Measurements from ENCODE around the gene PRRX2. TPM values are rescaled to one million over a fixed set of nuclear protein-coding genes. Genes with fewer than 3 reads are reported as not detected.

The PRRX2 gene
- total RNA-seq, 2 experiments from 2014 or later, result not detected

DNA sequence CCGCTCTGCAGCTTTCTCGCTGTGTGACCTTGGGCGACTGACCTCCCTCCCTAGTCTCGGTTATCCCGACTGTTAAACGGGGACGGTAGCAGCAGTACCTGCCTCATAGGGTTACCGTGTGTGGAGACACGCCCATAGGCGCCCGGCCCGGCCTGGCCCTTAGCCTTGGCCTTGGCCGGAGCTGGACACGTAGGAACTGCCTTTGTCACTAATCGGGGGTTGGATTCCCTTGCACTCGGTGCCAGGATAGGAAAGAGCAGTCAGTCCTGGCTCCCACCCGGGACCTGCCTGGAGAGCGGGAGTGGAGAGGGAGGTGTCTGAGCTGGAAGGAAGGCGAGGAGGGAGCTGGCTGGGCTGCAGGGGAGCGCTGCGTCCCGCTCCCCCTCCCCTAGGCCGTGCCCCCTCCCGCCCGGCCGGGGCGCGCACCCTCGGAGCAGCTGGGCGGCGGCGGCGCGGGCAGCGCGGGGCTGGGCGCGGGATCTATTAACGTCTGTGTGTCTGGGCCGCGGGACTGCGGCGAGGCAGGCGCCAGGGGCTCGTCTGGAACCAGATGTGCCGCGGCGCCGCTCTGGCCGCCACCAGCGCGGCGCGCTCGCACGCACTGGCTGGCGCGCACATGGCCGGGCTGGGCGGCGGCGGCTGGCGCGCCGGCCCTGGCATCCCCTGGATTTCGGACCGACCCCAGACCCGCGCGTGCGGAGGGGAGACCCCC lies 31.7 kb downstream of the PRRX2 start:
- no peak for DNase-seq
- ChIA-PET POLR2A (interaction anchor here (0.8 kb wide), 1 partner anchor 14 kb away, joined by 3 read pairs; no protein-coding TSS in a partner anchor), CTCF (interaction anchor here (0.8 to 1.5 kb wide), 3 partner anchors 30 to 73 kb away, joined by 3 to 8 read pairs (median 3); no protein-coding TSS in a partner anchor)
- H3K36me3 Mint-ChIP-seq (ENCODE audit: low read depth), result no peaks in the 10 kb centered on the region
- H3K4me3 Mint-ChIP-seq, result peak overlapping the region; percentile 38
- H3K27me3 Mint-ChIP-seq, result peaks cover 49% of the 10 kb centered on the region
- peaks cover 2% of the 10 kb centered on the region for H3K4me1 Mint-ChIP-seq
- H3K9me3 Mint-ChIP-seq, result no peaks in the 10 kb centered on the region
- no peak overlapping the region for H3K27ac Mint-ChIP-seq

- peaks cover 2% of the 10 kb centered on the region for H3K4me1 Mint-ChIP-seq
- H3K9me3 Mint-ChIP-seq, result no peaks in the 10 kb centered on the region
- no peak overlapping the region for H3K27ac Mint-ChIP-seq
- ChIA-PET POLR2A (no interaction called here), CTCF (interaction anchor here (0.8 to 1.5 kb wide), 2 partner anchors 40 to 74 kb away, joined by 3 to 8 read pairs; no protein-coding TSS in a partner anchor)
- H3K4me3 Mint-ChIP-seq, result no peak overlapping the region
- no peak for DNase-seq
- H3K27me3 Mint-ChIP-seq, result peaks cover 45% of the 10 kb centered on the region
- H3K36me3 Mint-ChIP-seq (ENCODE audit: low read depth), result no peaks in the 10 kb centered on the region
Observed at GRCh38 chr9:129697656-129698253, 32.3 kb downstream of the PRRX2 start.

DNA sequence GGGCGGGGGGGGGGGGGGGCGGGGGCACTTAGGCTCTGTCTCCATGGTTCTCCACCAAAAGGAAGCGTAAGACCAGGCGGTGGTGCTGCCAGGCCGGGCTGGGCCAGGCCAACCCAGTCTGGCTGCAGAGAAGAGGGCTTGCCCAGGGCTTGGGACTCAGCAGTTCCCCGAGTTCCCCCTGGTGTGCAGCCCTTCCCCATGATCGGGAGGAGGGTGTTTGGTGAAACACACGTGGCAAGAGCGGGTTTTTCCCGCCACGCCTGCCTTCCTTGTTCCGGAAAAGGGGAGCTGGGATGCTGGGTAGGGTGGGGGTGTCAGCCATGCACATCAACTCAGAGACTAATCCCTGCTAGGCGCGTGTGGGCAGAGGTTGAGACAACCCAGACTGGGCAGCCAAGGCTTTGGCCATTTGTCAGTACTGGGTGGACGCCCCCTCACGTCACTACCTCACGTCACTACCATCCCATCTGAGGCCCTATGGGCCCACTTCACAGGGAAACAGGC lies 32.9 kb downstream of the PRRX2 start:
- no peak for DNase-seq
- peaks cover 2% of the 10 kb centered on the region for H3K4me1 Mint-ChIP-seq

GRCh38 chr9:129701054-129701453 lies 35.6 kb downstream of the PRRX2 start:
- H3K27ac Mint-ChIP-seq, result no peak overlapping the region
- no peak overlapping the region for H3K4me3 Mint-ChIP-seq
- H3K4me1 Mint-ChIP-seq, result peaks cover 2% of the 10 kb centered on the region
- H3K9me3 Mint-ChIP-seq, result no peaks in the 10 kb centered on the region
- ChIA-PET POLR2A (no interaction called here), CTCF (no interaction called here)
- no peaks in the 10 kb centered on the region for H3K36me3 Mint-ChIP-seq (ENCODE audit: low read depth)
- H3K27me3 Mint-ChIP-seq, result peaks cover 23% of the 10 kb centered on the region
- no peak for DNase-seq

More for the DNA sequence above, 32.9 kb downstream of the PRRX2 start:
- H3K9me3 Mint-ChIP-seq, result no peaks in the 10 kb centered on the region
- H3K4me3 Mint-ChIP-seq, result no peak overlapping the region
- peaks cover 45% of the 10 kb centered on the region for H3K27me3 Mint-ChIP-seq
- no peaks in the 10 kb centered on the region for H3K36me3 Mint-ChIP-seq (ENCODE audit: low read depth)
- POLR2A ChIA-PET, result no interaction called here
- CTCF ChIA-PET, result interaction anchor here (1.5 kb wide), 1 partner anchor 39 kb away, joined by 8 read pairs; no protein-coding TSS in a partner anchor
- H3K27ac Mint-ChIP-seq, result no peak overlapping the region

DNA sequence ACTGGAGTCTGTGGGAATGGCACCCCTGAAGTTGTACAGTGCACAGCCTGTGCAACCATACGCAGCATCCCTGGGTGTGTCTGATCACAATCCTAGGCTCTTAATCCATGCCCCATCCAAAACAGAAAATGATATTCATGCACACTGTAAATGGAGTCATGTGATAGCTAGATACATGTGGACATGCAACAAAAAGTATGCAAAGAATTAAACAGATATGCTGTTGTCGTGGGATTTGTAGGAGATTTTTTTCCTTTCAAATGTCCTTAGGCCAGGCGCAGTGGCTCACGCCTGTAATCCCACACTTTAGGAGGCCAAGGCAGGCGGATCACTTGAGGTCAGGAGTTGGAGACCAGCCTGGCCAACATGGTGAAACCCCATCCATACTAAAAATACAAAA lies 36.1 kb downstream of the PRRX2 start:
- POLR2A ChIA-PET, result no interaction called here
- CTCF ChIA-PET, result interaction anchor here (2.0 kb wide), 1 partner anchor 25 kb away, joined by 6 read pairs; no protein-coding TSS in a partner anchor

GRCh38 chr9:129702589-129703520 lies 37.4 kb downstream of the PRRX2 start:
- ChIA-PET CTCF (interaction anchor here (2.0 kb wide), 1 partner anchor 24 kb away, joined by 6 read pairs; no protein-coding TSS in a partner anchor), POLR2A (no interaction called here)
- DNase-seq, result no peak
- Mint-ChIP-seq H3K9me3 (no peaks in the 10 kb centered on the region), H3K27ac (no peak overlapping the region), H3K27me3 (peaks cover 16% of the 10 kb centered on the region), H3K36me3 (ENCODE audit: low read depth) (no peaks in the 10 kb centered on the region), H3K4me3 (no peak overlapping the region), H3K4me1 (no peaks in the 10 kb centered on the region)

More for the DNA sequence above, 36.1 kb downstream of the PRRX2 start:
- Mint-ChIP-seq H3K36me3 (ENCODE audit: low read depth) (no peaks in the 10 kb centered on the region), H3K4me3 (no peak overlapping the region), H3K9me3 (no peaks in the 10 kb centered on the region), H3K27me3 (peaks cover 22% of the 10 kb centered on the region), H3K27ac (no peak overlapping the region), H3K4me1 (peaks cover 2% of the 10 kb centered on the region)
- no peak for DNase-seq

- H3K9me3 Mint-ChIP-seq, result no peaks in the 10 kb centered on the region
- no peak for DNase-seq
- H3K36me3 Mint-ChIP-seq (ENCODE audit: low read depth), result no peaks in the 10 kb centered on the region
- POLR2A ChIA-PET, result no interaction called here
- H3K27ac Mint-ChIP-seq, result no peak overlapping the region
- no peaks in the 10 kb centered on the region for H3K4me1 Mint-ChIP-seq
- H3K27me3 Mint-ChIP-seq, result peaks cover 11% of the 10 kb centered on the region
- CTCF ChIA-PET, result no interaction called here
- no peak overlapping the region for H3K4me3 Mint-ChIP-seq
Observed at GRCh38 chr9:129703667-129704355, 38.4 kb downstream of the PRRX2 start.

GRCh38 chr9:129704807-129705206 lies 39.4 kb downstream of the PRRX2 start:
- Mint-ChIP-seq H3K4me1 (peaks cover 2% of the 10 kb centered on the region), H3K9me3 (no peaks in the 10 kb centered on the region), H3K27me3 (peaks cover 6% of the 10 kb centered on the region), H3K27ac (no peak overlapping the region), H3K36me3 (ENCODE audit: low read depth) (no peaks in the 10 kb centered on the region), H3K4me3 (no peak overlapping the region)
- DNase-seq, result no peak
- ChIA-PET CTCF (no interaction called here), POLR2A (no interaction called here)

- ChIA-PET POLR2A (no interaction called here), CTCF (no interaction called here)
- Mint-ChIP-seq H3K4me3 (no peak overlapping the region), H3K27ac (no peak overlapping the region), H3K27me3 (peaks cover 3% of the 10 kb centered on the region), H3K4me1 (peaks cover 28% of the 10 kb centered on the region), H3K36me3 (ENCODE audit: low read depth) (no peaks in the 10 kb centered on the region), H3K9me3 (no peaks in the 10 kb centered on the region)
- no peak for DNase-seq
Observed at GRCh38 chr9:129708793-129709192, 43.3 kb downstream of the PRRX2 start.

DNA sequence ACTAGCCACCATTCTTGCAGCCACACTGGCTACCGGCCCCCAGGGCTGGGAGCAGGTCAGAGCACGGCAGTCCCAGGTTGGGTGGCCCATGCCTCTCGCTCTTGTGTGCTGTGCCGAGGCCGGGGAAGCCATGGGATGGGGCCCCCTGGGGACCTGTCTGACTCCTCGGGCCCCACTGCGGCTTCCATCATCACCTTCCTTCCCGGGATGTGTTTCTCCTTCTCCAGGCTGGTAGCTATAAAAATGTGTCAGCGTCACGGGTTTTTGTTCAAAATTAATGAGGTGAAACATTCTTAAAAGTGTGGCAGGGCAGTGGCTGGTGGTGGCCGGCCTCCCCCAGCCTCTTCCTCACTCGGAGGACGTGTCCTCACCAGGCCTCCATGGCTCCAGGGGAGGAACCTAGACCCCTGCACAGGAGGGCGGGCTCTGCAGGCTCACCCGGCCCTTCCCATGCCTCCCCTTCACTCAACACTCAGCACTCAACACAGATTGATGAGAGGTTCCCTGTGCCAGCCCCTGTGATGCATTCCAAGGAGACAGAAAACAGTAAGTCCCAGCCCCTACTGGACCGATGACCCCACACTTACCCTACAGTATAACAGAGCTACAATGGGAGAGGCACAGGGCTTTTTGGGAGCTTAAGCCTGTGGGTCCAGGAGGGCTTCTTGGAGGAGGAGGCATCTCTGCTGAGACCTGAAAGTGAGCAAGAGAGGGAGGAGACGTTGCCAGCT lies 44.2 kb downstream of the PRRX2 start:
- POLR2A ChIA-PET, result no interaction called here
- no peaks in the 10 kb centered on the region for H3K36me3 Mint-ChIP-seq (ENCODE audit: low read depth)
- no peak overlapping the region for H3K27ac Mint-ChIP-seq
- CTCF ChIA-PET, result no interaction called here
- peaks cover 3% of the 10 kb centered on the region for H3K27me3 Mint-ChIP-seq
- H3K9me3 Mint-ChIP-seq, result no peaks in the 10 kb centered on the region
- H3K4me3 Mint-ChIP-seq, result no peak overlapping the region
- peaks cover 28% of the 10 kb centered on the region for H3K4me1 Mint-ChIP-seq
- no peak for DNase-seq

DNA sequence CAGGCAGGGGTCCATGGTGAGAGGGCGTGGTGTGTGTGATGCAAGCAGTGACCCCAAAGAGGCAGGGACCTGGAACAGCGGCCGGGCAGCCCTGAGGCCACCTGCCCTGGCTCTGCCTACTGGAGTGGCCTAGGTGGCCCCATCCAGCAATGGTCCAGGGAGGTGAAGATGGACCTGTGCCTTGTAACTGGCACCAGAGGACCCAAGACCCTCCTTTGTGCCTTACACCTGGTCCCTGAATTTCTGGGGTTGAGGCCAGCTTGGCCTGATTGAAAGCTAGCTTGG lies 44.7 kb downstream of the PRRX2 start:
- ChIA-PET POLR2A (interaction anchor here (2.3 kb wide), 1 partner anchor 16 kb away, joined by 7 read pairs; no protein-coding TSS in a partner anchor), CTCF (no interaction called here)
- Mint-ChIP-seq H3K4me1 (peaks cover 28% of the 10 kb centered on the region), H3K27me3 (peaks cover 7% of the 10 kb centered on the region), H3K27ac (no peak overlapping the region), H3K9me3 (no peaks in the 10 kb centered on the region), H3K4me3 (no peak overlapping the region), H3K36me3 (ENCODE audit: low read depth) (no peaks in the 10 kb centered on the region)
- DNase-seq, result no peak
